Measurements from ENCODE around the gene PRDM2.

DNA sequence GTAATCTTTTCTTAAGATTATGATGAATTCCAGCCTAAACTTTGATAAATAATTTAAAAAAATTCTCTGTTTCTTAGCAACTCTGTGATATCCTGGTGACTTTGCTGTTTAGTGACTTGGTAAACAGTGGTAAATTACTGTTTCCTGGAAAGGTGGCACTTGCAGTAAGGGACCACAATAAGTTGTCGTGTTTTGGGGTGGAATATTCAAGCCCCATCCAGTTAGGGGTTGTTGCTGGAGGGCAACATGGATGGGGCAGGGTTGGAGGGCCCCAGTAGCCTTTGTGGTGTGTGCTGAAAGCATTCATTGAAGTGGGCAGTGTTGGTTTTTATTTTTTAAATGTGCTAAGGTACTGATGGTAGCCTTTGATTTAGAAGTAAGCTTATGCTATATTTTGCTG lies 30.3 kb downstream of the PRDM2 start:
- TF ChIP-seq ZNF878 (CRISPR knock-in tag; IDR thresholded peaks at IDR 0.05) (no peak), HOXA5 (CRISPR knock-in tag; IDR thresholded peaks at IDR 0.05) (no peak), POLR2AphosphoS5 (IDR thresholded peaks at IDR 0.05; ENCODE audit: low read depth, low read length) (no peak), MYNN (CRISPR knock-in tag; IDR thresholded peaks at IDR 0.05; ENCODE audit: low read depth) (no peak), TRIM24 (CRISPR knock-in tag; IDR thresholded peaks at IDR 0.05) (no peak), HIVEP1 (CRISPR knock-in tag; IDR thresholded peaks at IDR 0.05) (no peak), ELK4 (CRISPR knock-in tag; IDR thresholded peaks at IDR 0.05; ENCODE audit: borderline replicate concordance) (no peak), TAF1 (CRISPR knock-in tag; IDR thresholded peaks at IDR 0.05) (no peak), SIN3B (IDR thresholded peaks at IDR 0.05; ENCODE audit: low read length) (no peak), TP53 (CRISPR knock-in tag; conservative IDR thresholded peaks at IDR 0.05) (no peak), CEBPB (IDR thresholded peaks at IDR 0.05; ENCODE audit: borderline replicate concordance, low read depth, low read length) (no peak), ELF1 (CRISPR knock-in tag; IDR thresholded peaks at IDR 0.05) (no peak)
- TF ChIP-seq, protein P1, sequence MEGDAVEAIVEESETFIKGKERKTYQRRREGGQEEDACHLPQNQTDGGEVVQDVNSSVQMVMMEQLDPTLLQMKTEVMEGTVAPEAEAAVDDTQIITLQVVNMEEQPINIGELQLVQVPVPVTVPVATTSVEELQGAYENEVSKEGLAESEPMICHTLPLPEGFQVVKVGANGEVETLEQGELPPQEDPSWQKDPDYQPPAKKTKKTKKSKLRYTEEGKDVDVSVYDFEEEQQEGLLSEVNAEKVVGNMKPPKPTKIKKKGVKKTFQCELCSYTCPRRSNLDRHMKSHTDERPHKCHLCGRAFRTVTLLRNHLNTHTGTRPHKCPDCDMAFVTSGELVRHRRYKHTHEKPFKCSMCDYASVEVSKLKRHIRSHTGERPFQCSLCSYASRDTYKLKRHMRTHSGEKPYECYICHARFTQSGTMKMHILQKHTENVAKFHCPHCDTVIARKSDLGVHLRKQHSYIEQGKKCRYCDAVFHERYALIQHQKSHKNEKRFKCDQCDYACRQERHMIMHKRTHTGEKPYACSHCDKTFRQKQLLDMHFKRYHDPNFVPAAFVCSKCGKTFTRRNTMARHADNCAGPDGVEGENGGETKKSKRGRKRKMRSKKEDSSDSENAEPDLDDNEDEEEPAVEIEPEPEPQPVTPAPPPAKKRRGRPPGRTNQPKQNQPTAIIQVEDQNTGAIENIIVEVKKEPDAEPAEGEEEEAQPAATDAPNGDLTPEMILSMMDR (CRISPR knock-in tag; IDR thresholded peaks at IDR 0.05): no peak

Data from HepG2 (cell line).